IPS-18a (cell line): Measurements from ENCODE around the gene CCL23.

Source experiments
- H3K27ac ChIP-seq: one replicate; pipeline ENCODE4 v1.5.1; 2013; ENCODE audit warnings: low read length
- H3K27me3 ChIP-seq: one replicate; pipeline ENCODE4 v1.6.1; 2013; ENCODE audit warnings: mild to moderate bottlenecking, low read length; ENCODE audit not compliant: control insufficient read depth, insufficient read depth
- H3K36me3 ChIP-seq: one replicate; pipeline ENCODE4 v1.6.1; 2013; ENCODE audit warnings: low read depth, low read length; ENCODE audit not compliant: control insufficient read depth
- H3K4me1 ChIP-seq: one replicate; pipeline ENCODE4 v1.6.1; 2013; ENCODE audit warnings: low read depth, low read length; ENCODE audit not compliant: control insufficient read depth
- H3K4me3 ChIP-seq: one replicate; pipeline ENCODE4 v1.5.1; 2013; ENCODE audit warnings: low read length
- H3K9ac ChIP-seq: one replicate; pipeline ENCODE4 v1.6.1; 2013; ENCODE audit warnings: mild to moderate bottlenecking, low read length, moderate library complexity
- H3K9me3 ChIP-seq: one replicate; pipeline ENCODE4 v1.6.1; 2013; ENCODE audit warnings: low read depth, low read length; ENCODE audit not compliant: control insufficient read depth

The CCL23 gene

DNA sequence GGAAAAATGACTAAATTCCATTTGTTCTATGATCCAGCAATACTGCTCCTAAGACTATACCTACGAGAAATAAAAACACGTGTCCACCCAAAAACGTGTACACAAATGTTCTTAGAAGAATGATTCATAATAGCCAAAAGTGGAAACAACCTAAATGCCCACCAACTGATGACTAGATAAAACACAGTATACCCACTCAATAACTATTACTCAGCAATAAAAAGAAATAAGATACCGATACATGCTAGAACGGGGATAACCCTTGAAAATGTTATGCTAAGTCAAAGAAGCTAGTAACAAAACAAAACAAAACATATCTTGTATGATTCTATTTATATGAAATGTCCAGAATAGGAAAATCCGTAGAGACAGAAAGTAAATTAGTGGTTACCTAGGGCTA, 54.1 kb downstream of the CCL23 start:
- Histone ChIP-seq H3K4me3 (no peak overlapping the region), H3K9ac (no peak overlapping the region), H3K9me3 (no peaks in the 10 kb centered on the region), H3K27ac (no peak overlapping the region), H3K4me1 (no peaks in the 10 kb centered on the region), H3K27me3 (no peaks in the 10 kb centered on the region), H3K36me3 (no peaks in the 10 kb centered on the region)
